Measurements from ENCODE around the gene PPP2R3A.

GRCh38 chr3:136166507-136166906, 201.0 kb downstream of the PPP2R3A start:
- no peak for TF ChIP-seq CTCF (IDR thresholded peaks at IDR 0.05; ENCODE audit: extremely low read depth in 1 of 2, insufficient read depth in 1 of 2, low read depth in 1 of 2, low read length in 2 of 2)
- no peak for TF ChIP-seq POLR2AphosphoS5 (IDR thresholded peaks at IDR 0.05; ENCODE audit: insufficient read depth, low read depth, low read length)

Measured in endothelial cell of umbilical vein (primary cell).